Measurements from ENCODE around the gene TAS2R20.
"Not testable (repeated sequence)": the region's sequence is repeated elsewhere in the genome, so short reads cannot be mapped to it uniquely, and the experiment has no call there.

Gene TAS2R20

DNA sequence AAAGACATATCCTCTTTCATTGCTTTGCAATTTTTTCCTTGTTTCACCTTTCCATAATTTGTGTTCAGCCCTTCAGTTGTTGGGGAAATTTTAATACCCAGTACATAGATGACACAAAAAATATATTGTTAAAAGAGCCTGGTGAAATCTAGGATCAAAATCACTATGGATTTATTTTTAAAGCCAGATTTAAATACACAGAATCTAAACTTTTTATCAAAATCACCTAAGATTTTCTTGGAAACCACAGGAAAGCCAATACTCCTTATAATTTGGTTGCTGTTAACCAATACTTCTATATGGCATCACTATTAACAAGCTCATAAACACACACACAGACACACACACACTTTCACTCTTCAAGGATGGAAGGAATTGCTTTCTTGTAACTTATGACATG lies at the start of gene TAS2R20:
Gene TAS2R20, minus strand, starts transcription at position 101 of the 400 bp plus-strand sequence. CDS start 429 bp downstream, outside the sequence.
- DNase-seq (ENCODE audit: low read depth in 2 of 2) = no peak

DNA sequence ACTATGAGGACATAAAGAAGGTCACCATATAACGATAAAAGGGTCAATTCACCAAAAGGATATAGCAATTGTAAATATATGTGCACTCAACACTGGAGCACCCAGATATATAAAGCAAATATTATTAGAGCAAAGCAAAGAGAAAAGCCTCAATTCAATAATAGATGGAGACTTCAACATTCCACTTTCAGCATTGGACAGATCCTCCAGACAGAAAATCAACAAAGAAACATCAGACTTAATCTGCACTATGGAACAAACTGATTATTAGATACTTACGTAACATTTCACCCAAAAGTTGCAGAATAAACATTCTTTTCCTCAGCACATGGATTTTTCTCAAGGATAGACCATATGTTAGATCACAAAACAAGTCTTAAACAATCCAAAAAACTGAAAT lies 43.3 kb upstream of the TAS2R20 start:
- not testable (repeated sequence) for DNase-seq (ENCODE audit: low read depth in 2 of 2)

DNA sequence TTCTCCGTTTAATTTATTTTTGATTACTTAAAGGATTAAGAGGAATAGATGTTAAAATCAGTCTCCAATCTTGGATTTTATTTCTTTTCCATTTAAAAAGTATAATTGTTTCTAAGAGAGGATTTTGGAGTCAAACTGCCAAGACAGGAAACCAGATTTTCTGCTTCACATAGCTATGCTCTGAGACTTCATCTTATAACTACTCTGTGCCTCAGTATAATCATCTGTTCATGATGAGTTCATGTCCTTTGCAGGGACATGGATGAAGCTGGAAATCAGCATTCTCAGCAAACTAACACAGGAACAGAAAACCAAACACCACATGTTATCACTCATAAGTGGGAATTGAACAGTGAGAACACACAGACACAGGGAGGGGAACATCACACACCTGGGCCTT lies 42.1 kb upstream of the TAS2R20 start:
- DNase-seq (ENCODE audit: low read depth in 2 of 2) = no peak

GRCh38 chr12:11039171-11039570 lies 41.1 kb upstream of the TAS2R20 start:
- DNase-seq (ENCODE audit: low read depth in 2 of 2) = no peak

GRCh38 chr12:11033959-11034358 lies 35.9 kb upstream of the TAS2R20 start:
- DNase-seq (ENCODE audit: low read depth in 2 of 2) = not testable (repeated sequence)

- no peak for DNase-seq (ENCODE audit: low read depth in 2 of 2)
These were observed 33.2 kb upstream of the TAS2R20 start, which contains the start of gene TAS2R31 for GRCh38 chr12:11031307-11031706. Gene TAS2R31, minus strand, starts transcription at chr12:11031407. Its CDS starts 72 bp downstream, at chr12:11031335.

DNA sequence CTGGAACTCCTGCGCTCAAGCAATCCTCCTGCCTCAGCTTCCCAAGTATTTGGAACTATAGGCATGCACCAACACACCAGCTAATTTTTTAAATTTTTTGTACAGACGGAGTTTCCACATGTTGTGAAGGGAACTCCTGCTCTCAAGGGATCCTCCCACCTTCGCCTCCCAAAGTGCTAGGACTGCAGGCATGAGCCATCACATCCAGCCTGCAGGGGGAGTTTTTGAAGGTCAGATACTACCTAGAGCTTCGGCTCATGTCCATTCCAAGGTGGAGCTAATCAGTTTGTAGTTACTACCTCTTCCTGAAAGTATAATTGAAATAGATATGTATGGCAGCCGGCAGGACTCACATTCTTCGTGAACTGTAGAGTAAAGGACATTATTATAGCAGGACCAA lies 28.0 kb upstream of the TAS2R20 start:
- DNase-seq (ENCODE audit: low read depth in 2 of 2) = no peak

DNA sequence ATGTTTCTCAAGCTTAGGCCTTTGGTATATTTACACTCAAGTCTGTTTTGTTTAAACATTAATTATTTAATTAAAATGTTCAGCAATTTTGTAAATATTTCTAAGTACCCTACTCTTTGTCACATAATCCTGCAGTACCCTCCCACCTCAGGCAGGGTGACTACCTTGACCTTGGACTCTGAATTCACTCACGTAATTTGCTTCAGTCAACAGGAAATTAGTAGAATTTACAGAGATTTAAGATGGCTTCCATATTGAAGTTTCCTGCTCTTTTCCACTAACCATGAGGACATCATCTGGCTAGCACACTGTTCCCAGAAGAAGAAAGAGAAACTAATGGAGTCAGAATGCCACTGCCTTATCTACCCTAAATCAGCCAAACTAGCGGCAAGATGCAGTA lies 25.3 kb upstream of the TAS2R20 start:
- DNase-seq (ENCODE audit: low read depth in 2 of 2) = no peak

DNA sequence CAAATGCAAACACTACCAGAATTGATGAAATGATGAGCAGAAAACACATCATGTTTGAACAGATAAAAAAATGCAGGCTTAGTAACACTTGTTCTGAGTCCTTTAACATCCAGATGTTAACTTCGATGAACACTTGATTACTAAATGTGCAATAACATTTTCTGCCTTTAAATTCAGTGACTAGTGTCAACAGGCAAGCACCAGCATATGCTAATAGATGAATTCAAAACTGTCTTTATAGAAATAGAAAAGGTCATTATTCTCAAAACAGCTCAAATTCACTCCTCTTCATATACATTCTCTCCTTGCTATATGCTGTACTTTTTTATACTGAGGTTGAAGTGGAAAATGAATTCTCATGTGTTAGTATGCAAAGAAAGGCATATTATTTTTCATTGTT lies 24.4 kb upstream of the TAS2R20 start, which contains the start of gene TAS2R19:
Gene TAS2R19, minus strand, starts transcription at position 101 of the 400 bp plus-strand sequence. Its CDS starts 49 bp downstream, at position 52.
- DNase-seq (ENCODE audit: low read depth in 2 of 2) = no peak

- DNase-seq (ENCODE audit: low read depth in 2 of 2) = no peak
These were observed 18.8 kb upstream of the TAS2R20 start for GRCh38 chr12:11016937-11017336.

GRCh38 chr12:11015775-11016430 lies 17.8 kb upstream of the TAS2R20 start:
- no peak for DNase-seq (ENCODE audit: low read depth in 2 of 2)

DNA sequence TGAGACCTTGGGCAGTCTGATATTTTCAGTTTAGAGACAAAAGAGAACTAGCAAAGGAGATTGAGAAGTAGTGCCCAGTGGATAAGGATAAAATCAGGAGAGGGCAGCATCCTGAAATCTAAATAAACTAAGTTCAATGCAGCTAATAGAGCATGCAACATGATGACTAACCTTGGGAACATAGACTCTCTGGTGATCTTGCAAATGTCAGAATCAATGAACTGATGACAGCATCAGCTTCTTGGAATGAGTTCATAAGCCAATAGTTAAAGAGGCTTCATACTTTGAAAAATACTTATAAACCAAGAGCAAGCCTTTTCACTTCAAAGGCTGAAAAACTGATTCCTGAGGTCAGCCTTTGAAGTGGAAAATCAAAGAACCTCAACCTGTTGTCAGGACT lies 16.1 kb upstream of the TAS2R20 start:
- no peak for DNase-seq (ENCODE audit: low read depth in 2 of 2)

DNA sequence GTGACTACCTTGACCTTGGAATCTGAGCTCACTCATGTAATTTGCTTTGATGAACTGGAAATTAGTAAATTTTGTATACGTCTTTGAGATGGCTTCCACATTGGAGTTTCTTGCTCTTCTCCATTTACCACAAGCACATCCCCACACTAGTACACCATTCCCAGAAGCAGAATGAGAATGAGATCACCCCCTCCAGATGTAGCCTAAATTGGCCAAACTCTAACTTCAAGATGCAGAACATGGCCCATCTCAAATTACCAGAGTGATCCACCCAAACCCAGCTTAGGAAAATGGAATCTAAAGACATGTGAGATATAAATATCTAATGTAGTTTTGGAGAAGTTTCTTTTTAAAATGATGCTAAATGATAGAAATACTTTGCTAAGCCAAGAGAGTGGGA lies 9.5 kb upstream of the TAS2R20 start:
- no peak for DNase-seq (ENCODE audit: low read depth in 2 of 2)

DNA sequence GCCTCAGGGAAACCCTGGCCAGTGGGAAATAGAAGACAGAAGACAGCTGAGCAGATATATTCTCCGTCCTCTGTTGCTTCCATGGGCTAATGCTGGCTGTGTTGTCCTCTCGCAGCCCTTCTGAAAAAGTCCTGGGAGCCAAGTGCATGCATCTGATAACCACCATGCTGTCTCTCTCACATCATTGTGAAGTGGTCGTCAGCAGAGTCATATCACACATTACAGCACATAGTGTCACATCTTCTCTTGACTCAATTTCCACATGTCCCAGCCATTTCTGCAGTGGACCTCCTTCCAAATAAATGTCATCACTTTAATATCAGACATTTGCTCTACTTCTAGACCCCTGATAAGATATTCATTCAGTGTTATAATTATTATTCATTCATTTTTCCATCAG lies 3.8 kb downstream of the TAS2R20 start:
- no peak for DNase-seq (ENCODE audit: low read depth in 2 of 2)

DNA sequence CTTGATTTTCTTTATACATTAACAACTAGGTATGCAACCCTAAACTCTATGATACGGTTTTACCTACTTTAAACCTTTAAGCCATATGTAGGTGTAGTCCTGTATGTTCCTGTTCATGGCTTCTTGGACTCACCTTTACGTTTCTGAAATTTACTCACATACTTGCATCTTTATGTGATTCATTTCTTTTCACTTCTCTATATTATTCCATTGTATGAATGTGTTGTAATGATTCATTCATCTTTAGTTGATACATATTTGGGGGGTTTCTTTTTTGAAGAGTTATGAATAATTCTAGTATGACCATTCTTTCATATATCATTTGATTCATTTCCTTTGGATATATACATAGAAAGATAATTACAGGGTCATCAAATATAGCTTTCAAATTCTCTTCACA lies 9.0 kb downstream of the TAS2R20 start:
- DNase-seq (ENCODE audit: low read depth in 2 of 2) = no peak

- DNase-seq (ENCODE audit: low read depth in 2 of 2) = no peak
These were observed 11.3 kb downstream of the TAS2R20 start, which contains the start of gene TAS2R50 for GRCh38 chr12:10986812-10987211. Gene TAS2R50, minus strand, starts transcription at chr12:10986912. Its CDS starts 52 bp downstream, at chr12:10986860.

DNA sequence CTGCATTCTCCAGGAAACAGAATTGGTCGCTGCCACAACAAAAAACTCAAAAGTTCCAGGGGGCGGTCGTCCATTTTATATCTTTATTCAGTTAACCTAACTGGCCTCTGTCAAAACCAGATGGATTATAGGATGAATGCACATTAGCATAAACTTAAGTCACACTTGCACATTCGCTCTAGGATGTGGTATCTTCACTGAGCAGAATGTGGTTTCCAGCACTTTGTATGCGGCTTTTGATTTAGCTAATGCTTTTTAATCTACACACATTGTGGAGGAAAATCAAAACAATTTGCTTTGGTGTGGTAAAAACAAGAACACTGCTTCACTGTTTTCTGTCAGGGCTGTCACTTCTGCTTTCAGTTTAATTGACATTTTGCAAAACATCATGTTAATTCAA lies 15.9 kb downstream of the TAS2R20 start:
- no peak for DNase-seq (ENCODE audit: low read depth in 2 of 2)

GRCh38 chr12:10974965-10975364 lies 23.1 kb downstream of the TAS2R20 start:
- no peak for DNase-seq (ENCODE audit: low read depth in 2 of 2)

DNA sequence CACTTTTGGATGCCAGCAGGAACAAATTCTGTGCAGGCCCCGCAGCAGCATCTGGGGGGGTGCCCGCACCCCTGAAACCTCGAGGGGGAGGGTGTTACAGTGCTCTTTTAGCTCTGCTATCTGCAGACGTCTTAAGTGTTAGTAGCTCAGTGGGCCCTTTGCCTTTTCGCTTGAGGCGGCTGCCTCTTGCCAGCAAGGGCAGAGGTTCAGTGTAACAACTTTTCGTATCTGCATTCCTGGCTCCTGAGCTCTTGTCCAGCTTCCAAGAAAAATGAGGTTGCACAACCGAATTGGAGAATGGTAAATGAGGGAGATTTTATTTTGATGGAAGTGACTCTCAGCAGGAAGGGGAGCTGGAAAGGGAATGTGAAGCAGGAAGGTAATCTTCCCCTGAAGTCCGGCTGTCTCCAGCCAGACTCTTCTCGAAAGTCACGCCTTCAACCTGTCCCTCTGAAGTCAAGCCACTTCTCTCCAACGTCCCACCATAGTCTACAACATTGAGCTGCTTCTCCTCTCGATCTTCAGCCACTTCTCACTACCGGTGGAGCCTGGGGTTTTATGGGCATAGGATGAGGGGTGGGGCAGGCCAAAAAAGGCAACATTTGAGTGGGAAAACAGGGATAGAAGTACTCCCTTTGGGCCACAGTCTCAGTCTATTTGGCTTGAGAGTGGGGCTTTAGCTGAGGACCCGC lies 29.2 kb downstream of the TAS2R20 start:
- no peak for DNase-seq (ENCODE audit: low read depth in 2 of 2)

DNA sequence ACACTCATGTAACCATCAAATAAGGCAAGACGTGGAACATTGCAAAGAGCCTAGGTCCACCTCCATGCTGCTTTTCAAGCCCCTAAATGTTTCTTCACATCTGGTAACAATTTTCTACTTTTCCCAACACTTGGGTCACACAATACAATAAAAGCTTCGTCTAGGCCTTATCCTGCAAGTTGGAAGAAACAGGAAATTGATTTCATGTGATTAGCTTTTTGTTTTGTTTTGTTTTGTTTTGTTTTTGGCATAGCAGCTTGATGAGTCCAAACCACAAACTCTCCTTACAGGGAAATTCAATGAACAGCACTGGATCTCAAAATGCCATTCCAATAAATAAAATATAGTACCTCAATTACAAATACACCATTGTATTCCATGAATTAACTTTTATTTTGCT lies 30.7 kb downstream of the TAS2R20 start:
- DNase-seq (ENCODE audit: low read depth in 2 of 2) = no peak

DNA sequence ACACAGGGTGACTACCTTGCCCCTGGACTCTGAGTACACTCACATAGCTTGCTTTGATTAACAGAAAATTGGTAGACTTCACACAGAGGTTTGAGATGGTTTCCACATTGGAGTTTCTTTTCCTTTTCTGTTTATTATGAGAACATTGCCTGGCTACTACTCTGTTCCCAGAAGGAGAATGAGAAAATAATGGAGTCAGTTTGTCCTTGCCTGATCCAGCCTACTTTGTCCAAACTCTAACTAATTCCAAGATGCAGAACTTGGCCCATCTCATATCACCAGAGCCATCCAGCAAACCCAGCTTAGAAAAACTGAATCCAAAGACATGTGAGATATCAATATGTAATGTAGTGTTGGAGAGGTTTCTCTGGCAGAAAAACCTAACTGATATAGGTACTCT lies 31.8 kb downstream of the TAS2R20 start:
- DNase-seq (ENCODE audit: low read depth in 2 of 2) = no peak

DNA sequence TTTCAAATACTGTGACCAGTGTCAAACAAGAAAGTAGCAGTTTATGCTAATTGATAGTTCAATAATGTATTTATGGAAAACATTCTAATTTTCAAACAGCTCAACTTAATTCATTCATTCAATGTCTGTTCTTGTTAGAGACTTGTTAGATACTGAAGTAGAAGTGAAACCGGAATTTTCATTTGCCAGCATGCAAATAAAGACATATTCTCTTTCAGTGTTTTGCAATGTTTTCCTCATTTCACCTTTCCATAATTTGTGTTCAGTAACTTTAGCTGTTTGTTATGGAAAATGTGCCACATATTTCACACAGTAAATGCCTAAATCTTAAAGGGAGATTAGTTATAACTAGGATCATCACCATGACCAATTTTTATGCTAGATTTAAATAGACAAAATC lies 32.6 kb downstream of the TAS2R20 start:
- no peak for DNase-seq (ENCODE audit: low read depth in 2 of 2)

- no peak for DNase-seq (ENCODE audit: low read depth in 2 of 2)
These were observed 37.9 kb downstream of the TAS2R20 start for GRCh38 chr12:10960211-10960610.
